Endothelial cell (in vitro differentiated cells): Measurements from ENCODE around the gene SETD2. TPM values are rescaled to one million over a fixed set of nuclear protein-coding genes. Genes with fewer than 3 reads are reported as not detected.

ENCODE experiments used
- DNase-seq: peaks from one replicate; pipeline ENCODE4 v3.0.0; 2021; ENCODE audit warnings: low spot score
- H3K27ac Mint-ChIP-seq: one replicate; pipeline ENCODE4 v1.8.0; 2021; ENCODE audit warnings: mixed read lengths, inconsistent platforms; ENCODE audit not compliant: unreplicated experiment
- H3K27me3 Mint-ChIP-seq: one replicate; pipeline ENCODE4 v1.8.0; 2021; ENCODE audit warnings: mild to moderate bottlenecking, moderate library complexity, mixed read lengths, inconsistent platforms; ENCODE audit not compliant: unreplicated experiment
- H3K36me3 Mint-ChIP-seq: one replicate; pipeline ENCODE4 v1.8.0; 2021; ENCODE audit warnings: mild to moderate bottlenecking, low read depth, mixed read lengths, inconsistent platforms; ENCODE audit not compliant: unreplicated experiment
- H3K4me1 Mint-ChIP-seq: one replicate; pipeline ENCODE4 v1.8.0; 2021; ENCODE audit warnings: mild to moderate bottlenecking, mixed read lengths, inconsistent platforms; ENCODE audit not compliant: unreplicated experiment
- H3K4me3 Mint-ChIP-seq: one replicate; pipeline ENCODE4 v1.8.0; 2021; ENCODE audit warnings: mild to moderate bottlenecking, mixed read lengths, inconsistent platforms; ENCODE audit not compliant: unreplicated experiment
- H3K9me3 Mint-ChIP-seq: one replicate; pipeline ENCODE4 v1.8.0; 2021; ENCODE audit warnings: mixed read lengths, inconsistent platforms; ENCODE audit not compliant: unreplicated experiment
- total RNA-seq: library from RNA; stranded (reverse); fragmentation: NEBNext Ultra II Directional; extraction: Animal tissue kit (Norgen Biotek cat#: 25700); gene quantifications from one replicate; pipeline ENCODE4 v1.2.1, GENCODE V29; 2021; ENCODE audit not compliant: unreplicated experiment
- TF ChIP-seq, protein P1 (sequence below): fragments of 200-600 bp; sonication (generic); IDR thresholded peaks from one replicate; pipeline ENCODE4 v1.5.0; 2021; ENCODE audit warnings: antibody characterized with exemption; ENCODE audit not compliant: unreplicated experiment

Gene SETD2
- total RNA-seq, 1 donor from 2014 or later: 51.4 TPM

DNA sequence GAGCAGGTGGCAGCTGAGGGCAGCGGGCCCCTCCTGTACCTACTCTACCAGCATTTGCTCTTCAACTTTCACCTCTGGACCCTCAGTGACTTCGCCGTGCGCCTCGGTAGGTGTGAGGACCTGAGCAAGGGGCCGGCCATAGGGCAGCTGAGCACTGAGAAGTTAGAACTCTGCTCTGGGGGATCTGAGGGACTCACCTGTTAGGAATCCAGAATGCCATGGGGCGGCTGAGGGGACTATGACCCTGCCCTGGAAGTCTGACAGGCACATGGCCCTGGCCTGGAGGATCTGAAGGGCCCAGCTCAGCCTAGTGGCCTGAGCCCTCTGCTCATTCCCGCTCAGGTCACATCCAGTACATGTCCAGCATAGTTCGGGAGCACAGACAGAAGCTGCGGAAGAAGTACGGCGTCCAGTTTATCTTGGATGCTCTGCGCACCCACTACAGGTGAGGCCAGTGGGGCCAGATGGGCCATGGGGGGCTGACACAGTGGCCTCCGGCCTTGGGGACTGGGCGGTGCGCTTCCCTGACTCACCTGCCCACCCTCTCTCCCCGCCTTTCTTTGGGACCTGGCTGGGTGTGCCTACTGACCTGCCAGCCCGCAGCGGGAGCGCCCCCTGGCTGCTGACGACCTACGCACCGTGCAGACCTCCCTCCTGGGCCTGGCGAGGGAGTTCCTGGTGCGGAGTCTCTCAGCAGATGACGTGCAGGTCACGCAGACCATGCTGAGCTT lies 165.6 kb downstream of the SETD2 start:
- Mint-ChIP-seq H3K9me3 (no peaks in the 10 kb centered on the region), H3K27me3 (peaks cover 5% of the 10 kb centered on the region), H3K36me3 (peaks cover 27% of the 10 kb centered on the region), H3K27ac (no peak overlapping the region), H3K4me1 (peaks cover 2% of the 10 kb centered on the region), H3K4me3 (peak overlapping the region; percentile 81)
- TF ChIP-seq, protein P1, sequence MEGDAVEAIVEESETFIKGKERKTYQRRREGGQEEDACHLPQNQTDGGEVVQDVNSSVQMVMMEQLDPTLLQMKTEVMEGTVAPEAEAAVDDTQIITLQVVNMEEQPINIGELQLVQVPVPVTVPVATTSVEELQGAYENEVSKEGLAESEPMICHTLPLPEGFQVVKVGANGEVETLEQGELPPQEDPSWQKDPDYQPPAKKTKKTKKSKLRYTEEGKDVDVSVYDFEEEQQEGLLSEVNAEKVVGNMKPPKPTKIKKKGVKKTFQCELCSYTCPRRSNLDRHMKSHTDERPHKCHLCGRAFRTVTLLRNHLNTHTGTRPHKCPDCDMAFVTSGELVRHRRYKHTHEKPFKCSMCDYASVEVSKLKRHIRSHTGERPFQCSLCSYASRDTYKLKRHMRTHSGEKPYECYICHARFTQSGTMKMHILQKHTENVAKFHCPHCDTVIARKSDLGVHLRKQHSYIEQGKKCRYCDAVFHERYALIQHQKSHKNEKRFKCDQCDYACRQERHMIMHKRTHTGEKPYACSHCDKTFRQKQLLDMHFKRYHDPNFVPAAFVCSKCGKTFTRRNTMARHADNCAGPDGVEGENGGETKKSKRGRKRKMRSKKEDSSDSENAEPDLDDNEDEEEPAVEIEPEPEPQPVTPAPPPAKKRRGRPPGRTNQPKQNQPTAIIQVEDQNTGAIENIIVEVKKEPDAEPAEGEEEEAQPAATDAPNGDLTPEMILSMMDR: peak; percentile 72
- DNase-seq: peak; percentile 83

DNA sequence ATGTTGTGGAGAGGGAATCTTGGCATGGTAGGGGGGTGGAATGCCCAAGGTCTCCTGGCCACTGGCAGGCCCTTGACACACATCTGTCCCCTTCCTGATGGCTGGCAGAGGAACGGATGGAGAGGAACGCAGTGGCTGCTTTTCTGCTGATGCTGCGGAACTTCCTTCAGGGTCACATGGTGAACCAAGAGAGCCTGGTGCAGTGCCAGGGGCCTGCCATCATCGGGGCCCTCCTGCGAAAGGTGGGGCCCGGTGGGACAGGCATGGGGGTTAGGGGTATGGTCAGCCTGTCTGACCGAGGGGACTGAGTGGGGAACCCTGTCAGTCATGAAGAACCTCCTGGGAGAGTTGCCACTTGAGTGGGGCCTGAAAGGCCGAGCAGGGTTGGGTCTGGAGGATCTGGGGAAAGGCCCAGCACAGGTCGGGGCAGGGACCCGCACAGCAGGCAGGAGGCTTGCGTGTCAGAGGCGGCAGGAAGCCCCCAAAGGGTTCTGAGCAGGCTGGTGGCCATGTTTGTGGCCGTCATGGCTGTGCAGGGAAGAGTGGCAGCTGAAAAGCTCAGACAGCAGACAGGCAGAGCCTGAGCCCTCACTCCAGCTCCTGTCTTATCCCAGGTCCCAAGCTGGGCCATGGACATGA lies 166.3 kb downstream of the SETD2 start:
- TF ChIP-seq, protein P1: no peak
- Mint-ChIP-seq H3K4me3 (no peak overlapping the region), H3K27me3 (peaks cover 5% of the 10 kb centered on the region), H3K36me3 (peaks cover 27% of the 10 kb centered on the region), H3K9me3 (no peaks in the 10 kb centered on the region), H3K4me1 (peaks cover 2% of the 10 kb centered on the region), H3K27ac (no peak overlapping the region)
- DNase-seq: no peak

DNA sequence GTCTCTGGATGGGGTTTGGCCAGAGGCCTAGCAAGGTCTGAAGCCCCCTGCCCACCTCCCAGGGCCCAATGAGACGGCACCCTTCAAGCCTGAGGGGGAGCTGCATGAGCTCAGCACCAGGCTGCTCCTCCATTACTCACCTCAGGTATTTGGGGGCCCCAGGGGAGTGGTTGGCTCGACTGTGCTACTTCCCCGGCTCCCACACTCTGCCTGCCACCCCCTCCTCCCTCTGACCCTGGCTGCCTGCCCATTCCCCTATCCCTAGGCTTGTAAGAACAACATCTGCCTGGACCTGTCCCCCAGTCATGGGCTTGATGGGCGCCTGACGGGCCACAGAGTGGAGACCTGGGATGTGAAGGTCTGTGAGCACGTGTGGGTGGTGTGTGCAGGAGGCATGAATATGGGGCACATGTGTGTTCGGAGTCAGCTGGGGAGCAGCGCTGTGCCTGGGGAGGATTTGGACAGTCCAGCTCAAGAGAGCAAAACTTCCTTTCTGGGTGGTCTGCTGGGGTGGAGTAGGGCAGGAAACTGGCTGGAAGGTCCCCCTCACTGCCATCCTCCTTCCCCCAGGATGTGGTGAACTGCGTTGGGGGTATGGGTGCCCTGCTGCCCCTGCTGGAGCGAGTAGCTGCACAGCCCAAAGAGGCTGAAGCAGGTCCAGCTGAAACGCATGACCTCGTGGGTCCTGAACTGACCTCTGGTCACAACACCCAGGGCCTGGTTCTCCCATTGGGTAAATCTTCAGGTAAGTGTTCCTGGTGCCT lies 167.0 kb downstream of the SETD2 start:
- DNase-seq: no peak
- H3K9me3 Mint-ChIP-seq: no peaks in the 10 kb centered on the region
- peaks cover 28% of the 10 kb centered on the region for H3K36me3 Mint-ChIP-seq
- TF ChIP-seq, protein P1: no peak
- H3K27me3 Mint-ChIP-seq: peaks cover 4% of the 10 kb centered on the region
- no peak overlapping the region for H3K27ac Mint-ChIP-seq
- no peak overlapping the region for H3K4me3 Mint-ChIP-seq
- peaks cover 2% of the 10 kb centered on the region for H3K4me1 Mint-ChIP-seq

DNA sequence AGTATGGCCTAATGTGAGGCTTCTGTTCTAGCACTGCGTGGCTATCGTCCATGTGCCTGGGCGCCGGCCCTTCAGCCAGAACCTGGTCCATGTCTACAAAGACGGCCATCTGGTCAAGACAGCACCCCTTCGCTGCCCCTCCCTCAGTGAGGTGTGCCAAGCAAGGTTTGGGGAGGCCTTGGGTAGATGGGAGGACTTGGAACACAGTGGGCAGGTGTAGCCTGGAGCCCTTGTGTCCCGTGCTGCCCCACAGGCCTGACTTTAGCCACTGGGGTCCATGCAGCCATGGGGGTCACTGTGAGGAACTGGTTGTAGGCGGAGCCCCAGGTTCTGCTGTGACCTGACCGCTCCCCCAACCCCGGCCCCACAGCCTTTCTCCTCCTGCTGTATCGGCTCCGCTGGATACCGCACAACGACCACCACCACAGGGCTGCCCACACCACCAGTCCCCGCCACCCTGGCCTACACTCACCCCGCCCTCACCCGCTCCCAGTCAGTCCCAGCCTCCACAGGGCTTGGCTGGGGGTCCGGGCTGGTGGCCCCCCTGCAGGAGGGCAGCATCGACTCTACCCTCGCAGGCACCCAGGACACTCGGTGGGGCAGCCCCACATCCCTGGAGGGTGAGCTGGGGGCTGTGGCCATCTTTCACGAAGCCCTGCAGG lies 167.9 kb downstream of the SETD2 start:
- Mint-ChIP-seq H3K4me1 (peaks cover 2% of the 10 kb centered on the region), H3K27ac (no peak overlapping the region), H3K27me3 (peaks cover 5% of the 10 kb centered on the region), H3K4me3 (no peak overlapping the region), H3K9me3 (no peaks in the 10 kb centered on the region), H3K36me3 (peaks cover 22% of the 10 kb centered on the region)
- no peak for DNase-seq
- TF ChIP-seq, protein P1: no peak
